HG03139 (cell line): ENCODE measurements around the gene DDX60.
"Not testable (repeated sequence)": the region's sequence is repeated elsewhere in the genome, so short reads cannot be mapped to it uniquely, and the experiment has no call there.

ENCODE experiments used
- ATAC-seq: cut with Tn5 transposase; IDR thresholded peaks from one replicate; pipeline ENCODE4 v1.9.1; 2021; ENCODE audit not compliant: unreplicated experiment

Gene DDX60

DNA sequence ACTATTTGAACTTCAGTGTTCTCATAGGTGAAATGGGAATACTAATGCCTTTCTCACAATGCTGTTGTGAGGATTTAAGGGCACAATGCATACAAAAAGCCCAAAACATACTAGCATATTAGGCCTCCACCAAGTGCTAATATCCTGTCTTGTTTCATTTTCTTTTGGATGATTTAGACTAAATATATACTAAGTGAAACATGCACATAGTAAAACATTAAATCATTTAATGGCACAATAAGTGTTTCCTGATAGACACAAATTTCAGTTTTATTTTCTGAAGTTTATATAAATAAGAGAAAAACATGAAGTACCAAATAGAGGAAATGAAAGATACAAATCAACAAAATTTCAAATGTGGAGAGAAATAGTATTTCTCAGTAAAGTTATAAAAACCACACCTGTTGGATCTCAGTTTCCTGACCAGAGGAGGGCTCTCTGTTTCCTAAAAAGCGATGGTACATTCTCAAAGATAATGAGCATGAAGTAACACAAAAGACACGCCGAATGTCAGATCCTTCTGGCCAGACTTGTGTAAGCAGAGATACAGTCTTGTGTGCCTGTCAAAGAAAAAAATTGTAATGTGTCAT is 25.1 kb downstream of the DDX60 start:
- ATAC-seq, result peak; percentile 49

DNA sequence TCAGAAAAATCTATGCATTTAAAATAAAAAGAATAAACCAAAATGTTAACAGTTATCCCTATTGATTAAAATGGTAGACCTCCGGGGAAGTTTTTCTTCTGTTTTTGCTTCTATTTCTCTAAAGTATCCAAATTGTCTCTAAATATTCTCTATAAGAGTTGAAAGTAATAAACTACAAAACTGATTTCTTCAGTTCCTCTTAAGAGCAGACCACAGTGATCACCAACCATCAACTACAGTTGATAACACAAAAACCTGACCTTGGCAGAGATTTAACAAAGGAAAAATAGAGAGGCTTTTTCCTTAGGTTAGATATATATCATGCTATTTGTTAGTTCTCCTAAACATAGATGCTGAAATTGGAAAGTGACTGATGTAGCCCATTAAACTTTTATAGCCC is 27.3 kb downstream of the DDX60 start:
- ATAC-seq, result no peak

DNA sequence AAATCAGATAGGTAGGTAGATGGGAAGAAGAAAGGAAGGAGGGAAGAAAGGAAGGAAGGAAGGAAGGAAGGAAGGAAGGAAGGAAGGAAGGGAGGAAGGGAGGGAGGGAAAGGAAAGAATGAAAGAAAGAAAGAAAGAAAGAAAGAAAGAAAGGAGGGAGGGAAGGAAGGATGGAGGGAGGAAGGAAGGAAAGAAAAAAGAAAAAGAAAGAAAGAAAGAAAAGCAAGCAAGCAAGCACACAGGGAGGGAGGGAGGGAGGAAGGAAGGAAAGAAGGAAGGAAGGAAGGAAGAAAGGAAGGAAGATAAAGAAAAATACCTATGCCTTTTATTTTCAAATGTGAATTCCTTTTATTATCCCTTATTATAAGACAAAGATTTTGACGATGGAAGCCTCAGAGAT is 32.7 kb downstream of the DDX60 start:
- not testable (repeated sequence) for ATAC-seq

DNA sequence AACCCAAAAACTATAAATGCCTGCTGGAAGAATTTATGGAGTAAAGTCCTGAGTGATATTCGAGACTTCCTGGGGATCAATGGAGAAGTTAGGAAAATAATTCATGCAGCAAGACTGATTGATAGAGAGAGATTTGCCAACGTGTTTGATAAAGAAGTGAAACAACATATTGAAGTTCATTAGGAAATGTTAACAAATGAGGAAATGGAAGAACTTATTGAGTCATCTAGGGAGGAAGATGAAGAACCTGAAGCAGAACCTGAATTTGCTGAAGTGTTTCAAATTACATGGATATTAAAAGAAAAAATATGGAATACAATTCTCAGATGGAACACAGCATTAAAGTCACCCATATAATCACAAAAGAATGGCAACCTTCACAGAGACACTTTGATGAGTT is 39.0 kb downstream of the DDX60 start:
- ATAC-seq, result no peak

DNA sequence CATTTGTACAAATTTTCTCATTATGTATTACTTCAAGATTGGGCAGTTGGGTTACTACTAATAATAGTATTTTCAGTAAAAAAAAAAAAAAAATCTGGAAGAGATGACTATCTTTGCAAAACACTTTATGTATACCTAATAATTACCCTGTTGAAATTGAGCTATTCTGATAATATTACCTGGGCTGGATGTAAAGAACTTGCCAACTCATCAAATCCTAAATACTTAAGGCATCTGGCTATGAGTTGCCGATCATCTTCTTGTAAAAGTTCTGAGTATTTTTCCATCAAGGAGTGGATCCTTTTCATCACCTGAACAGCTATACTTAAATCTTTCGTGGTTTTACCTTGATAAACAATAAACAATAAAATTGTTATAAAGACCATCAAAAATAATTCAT is 42.7 kb downstream of the DDX60 start:
- ATAC-seq, result no peak

DNA sequence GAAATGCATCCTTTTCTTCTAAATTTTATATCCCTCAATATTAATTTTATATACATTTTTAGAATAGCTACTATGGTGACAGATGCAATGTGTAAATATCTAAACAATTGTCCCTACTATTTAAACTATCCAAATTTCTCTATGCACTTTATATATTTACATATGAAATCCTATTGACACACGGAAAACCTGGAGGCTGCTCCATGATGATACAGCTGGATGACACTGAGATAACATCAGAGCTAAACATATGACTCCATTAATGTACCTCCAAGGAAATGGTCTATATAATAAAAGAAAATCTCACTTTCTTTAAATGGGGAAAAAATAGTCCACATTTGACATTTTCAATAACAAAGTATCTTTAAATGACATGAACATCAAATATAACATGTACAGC is 43.7 kb downstream of the DDX60 start:
- no peak for ATAC-seq

DNA sequence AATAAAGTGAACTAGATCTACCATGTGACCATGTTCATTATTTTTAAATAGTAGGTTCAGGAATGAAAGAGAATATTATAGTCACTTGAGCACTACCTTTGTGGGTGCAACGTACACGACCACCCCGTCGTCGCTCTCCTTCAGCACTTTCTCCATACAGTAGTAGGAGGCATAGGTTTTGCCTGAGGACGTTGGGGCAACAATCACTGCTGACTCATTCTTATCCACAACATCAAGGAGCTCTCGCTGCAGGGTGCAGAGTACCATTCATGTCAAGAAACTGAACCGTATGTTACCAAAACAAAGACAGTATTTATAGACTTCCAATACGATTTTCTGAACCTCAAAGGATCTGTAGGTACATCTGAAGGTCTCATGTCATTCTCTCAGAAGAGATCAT is 44.7 kb downstream of the DDX60 start:
- no peak for ATAC-seq

DNA sequence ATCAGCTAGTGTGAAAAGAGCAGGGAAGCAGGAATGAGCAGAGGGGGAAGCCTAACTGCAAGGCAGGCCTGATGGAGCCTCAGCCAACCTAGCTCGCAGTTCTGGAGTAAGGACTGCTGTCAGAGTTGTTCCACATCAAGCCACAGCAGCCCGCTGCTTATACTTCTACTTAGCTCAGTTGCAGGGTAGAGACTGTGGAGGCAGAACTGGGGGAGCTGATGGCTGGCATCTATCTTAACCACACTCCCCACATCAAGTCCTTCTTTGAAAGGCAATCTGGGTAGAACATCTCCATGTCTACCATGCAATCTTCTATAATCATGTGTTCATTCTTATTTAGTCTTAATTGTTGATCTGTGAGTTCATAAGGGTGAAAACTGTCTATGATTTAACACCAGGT is 46.1 kb downstream of the DDX60 start:
- ATAC-seq, result no peak

DNA sequence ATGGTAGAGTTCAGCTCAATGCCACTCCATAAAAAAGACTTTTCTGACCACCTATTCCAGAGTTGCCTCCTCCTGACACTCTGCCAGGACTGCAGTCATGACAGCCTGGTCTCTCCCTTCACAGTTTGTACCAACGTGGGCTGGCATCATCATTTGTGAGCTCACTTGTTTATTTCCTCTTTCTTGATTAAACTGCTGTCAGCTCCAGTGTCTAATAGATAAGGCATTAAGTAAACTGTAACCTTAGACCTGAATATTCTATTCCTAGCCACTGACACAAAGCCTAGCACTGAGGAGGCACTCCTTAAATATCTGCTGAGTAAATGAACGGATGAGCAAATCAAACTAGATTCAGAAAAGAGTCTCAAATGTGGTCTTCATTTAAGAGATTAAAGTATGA is 48.7 kb downstream of the DDX60 start:
- no peak for ATAC-seq

DNA sequence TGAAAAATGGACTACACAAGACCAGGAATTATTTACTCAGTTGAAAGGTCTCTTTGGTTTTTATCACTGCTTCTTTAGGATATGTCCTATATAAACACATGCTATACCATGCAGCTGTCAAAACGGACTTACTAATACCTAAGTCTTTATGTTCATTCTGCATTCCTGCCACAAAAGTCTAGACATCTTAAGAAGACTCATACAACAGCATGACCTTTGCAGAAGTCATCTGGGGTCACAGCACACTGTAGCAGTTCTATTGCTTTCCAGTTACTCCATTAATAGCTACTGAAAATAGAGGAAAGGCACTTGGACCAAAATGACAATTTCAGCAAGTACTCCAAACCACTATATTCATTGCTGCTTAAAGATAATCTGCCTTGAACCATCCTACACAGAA is 53.2 kb downstream of the DDX60 start:
- ATAC-seq, result no peak

DNA sequence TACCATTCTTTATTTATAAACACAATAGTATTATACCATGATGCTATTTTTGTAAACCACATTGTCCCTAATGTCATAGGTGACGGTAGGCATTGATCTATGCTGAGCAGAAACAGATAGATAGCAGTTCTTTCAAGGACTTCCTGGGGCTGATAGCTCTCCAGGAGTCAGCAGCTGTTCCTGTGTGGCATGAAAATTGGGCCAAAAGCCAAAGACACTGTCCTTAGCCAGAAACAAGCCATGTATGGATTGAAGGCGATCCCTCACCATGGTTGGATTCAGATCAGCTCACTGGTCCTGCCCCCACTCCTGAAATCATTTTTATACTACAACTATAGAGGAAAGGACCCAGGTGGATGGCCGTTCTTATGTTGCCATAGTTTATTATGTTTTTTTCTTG is 53.6 kb downstream of the DDX60 start:
- no peak for ATAC-seq

DNA sequence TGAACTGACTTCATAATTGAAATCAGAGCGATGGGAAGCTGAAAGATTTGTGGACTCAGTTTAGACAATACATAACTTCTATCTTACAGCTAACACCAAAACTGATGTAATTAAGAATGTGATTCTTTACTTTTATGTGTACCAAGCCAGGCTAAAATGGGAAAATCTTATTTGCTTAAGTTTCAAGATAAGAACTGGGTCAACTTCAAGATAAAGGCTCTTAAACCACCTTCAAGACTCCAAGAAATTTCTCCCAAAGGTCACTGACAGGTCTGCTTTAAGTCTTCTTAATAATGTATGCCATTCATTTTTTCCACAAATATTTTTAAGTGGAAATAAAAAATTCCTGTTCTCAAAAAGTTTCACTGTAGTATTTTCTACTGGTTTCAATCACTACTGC is 55.5 kb downstream of the DDX60 start:
- ATAC-seq, result no peak

DNA sequence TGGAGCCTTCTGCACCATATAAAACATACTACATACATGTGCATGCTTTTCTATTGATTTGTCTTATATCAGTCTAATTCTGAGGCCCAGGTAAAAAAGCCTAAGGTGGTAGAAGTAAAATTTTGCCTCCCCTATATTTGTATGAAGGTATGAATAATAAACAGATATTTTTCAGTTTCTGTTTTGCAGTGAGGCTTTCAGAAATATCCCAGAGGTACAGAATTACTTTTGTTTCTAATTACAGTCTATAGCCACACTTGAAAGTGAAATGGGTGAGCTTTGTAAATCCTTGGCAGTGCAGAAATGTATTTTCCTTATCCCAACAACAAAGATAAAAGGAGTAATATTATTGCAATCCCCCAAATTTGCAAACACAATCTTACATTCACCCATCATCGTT is 59.5 kb downstream of the DDX60 start:
- ATAC-seq, result no peak

DNA sequence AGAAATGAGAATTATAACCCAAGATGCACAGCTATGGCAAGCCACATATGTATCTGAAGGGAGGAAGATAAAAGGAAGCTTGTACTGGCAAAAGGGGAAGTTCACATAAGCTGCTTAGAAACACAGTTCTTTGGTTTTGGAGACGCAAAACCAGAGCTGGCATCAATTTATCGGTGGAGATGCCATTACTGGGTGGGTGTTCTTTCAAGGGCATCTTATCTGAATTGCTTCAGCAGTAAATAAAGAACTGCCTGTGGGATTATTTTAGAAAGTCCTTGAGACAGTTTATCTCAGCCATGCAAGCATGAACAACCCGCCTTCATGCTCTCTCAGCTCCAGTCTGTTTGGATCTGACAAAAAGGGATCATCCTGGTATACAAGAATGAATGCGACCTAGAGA is 60.8 kb downstream of the DDX60 start:
- no peak for ATAC-seq

DNA sequence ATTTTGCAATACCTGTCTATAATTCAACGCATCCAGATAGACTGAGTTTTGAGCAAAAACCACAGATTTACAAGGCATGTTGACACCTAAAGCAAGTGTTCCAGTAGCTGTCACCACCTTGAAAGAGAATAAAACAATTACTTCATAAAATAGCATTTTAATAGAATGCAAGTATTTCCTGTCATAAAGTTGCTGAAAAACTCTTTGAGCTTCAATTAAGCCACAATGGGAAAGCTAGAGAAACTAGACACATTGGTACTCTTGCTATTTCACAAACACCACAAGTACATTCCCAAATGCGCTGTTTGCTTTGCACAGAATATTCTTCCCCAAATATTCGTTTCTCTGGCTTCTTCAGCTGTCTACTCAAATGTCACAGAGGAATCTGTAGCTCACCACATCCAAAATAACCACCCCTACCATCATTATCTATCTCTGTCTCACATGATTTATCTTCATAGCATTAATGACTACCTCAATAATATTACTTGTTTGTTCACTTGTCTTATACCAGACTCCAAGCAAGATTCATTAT is 70.3 kb downstream of the DDX60 start:
- no peak for ATAC-seq

DNA sequence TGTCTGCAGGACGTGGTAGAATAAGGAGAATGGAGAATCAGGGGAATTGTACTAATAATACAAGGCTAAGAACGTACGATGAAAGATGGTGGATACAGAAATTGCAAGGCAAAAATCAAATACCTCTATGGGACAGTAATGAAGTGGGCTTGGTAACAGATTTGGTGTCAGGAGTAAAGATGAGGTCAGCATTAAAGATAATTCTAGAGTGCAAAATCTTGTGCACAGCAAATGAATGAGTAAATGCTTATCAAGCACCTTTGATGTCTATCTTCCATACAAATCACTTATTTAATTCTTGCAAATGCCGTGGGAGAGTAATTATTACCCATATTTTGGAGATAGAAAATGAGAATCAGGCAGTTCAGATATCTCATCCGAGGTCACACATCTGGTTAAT is 70.9 kb downstream of the DDX60 start:
- no peak for ATAC-seq

DNA sequence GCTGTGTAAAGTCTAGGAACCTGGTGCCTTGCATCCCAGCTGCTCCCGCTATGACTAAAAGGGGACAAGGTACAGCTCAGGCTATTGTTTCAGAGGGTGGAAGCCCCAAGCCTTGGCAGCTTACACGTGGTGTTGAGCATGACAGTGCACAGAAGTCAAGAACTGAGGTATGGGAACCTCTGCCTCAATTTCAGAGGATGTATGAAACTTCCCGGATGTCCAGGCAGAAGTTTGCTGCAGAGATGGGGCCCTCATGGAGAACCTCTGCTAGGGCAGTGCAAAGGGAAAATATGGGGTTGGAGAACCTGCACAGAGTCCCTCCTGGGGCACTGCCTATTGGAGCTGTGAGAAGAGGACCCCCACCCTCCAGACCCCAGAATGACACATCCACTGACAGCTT is 76.6 kb downstream of the DDX60 start:
- no peak for ATAC-seq

DNA sequence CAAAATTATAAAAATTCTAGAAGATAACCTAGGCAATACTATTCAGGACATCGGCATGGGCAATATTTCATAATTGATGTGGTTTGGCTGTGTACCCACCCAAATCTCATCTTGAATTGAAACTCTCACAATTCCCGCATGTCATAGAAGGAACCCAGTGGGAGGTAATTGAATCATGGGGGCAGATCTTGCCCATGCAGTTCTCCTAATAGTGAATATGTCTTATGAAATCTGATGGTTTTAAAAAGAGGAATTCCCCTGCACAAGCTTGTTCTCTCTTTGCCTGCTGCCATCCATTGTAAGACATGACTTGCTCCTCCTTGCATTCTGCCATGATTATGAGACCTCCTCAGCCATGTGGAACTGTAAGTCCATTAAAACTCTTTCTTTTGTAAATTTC is 77.7 kb downstream of the DDX60 start:
- no peak for ATAC-seq

DNA sequence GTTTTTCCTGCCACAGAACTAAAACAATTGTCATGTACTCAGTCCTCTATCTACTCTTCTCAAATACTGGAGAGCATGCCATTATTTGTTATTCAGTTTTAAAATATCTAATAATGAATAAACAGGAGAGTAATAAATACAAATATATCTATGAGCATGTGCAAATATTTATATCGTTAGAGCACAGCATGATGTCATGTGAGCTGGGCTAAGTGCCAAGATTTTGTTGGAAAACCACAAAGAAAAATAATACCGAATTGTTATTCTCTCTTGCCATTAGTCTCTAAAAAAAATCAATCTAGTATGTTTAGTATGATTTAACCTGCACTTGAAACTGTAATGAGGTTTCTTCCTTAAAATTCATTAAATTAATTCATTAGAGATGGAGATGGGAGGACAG is 97.3 kb downstream of the DDX60 start:
- no peak for ATAC-seq

DNA sequence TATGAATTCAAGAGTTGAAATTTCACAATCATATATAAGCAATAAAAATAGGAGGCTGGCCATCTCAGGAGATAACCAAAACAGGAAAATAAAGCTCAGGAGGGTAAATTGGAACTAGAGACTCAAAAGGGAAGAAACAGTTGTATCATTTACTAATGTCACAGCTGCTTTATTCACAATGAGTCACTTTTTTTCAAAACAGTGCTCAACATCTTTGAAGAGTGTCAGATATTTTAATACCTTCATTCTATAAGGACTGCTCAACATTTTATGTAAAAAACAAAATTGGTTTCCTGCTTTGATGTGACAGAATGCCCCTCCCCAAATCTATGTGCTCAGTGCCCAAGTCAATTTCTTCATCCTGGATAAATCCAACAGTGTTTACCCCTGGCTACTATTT is 97.7 kb downstream of the DDX60 start:
- ATAC-seq, result no peak

DNA sequence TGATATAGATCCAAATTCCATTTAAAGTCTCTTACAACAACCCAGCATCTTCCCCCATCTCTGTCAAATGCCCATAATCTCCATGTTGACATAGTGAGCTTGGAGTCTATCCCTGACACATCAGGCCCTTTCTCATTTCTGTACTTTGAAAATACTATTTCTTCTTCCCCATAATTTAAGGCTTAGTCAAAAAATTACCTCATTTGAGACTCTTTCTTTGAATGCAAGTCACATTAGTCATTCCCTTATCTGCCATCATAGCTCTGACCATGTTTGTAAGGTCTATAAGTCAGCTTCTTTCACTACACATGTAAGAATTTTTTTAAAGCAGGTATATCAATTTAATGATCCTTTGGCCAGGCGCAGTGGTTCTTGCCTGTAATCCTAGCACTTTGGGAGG is 99.9 kb downstream of the DDX60 start:
- ATAC-seq, result no peak

DNA sequence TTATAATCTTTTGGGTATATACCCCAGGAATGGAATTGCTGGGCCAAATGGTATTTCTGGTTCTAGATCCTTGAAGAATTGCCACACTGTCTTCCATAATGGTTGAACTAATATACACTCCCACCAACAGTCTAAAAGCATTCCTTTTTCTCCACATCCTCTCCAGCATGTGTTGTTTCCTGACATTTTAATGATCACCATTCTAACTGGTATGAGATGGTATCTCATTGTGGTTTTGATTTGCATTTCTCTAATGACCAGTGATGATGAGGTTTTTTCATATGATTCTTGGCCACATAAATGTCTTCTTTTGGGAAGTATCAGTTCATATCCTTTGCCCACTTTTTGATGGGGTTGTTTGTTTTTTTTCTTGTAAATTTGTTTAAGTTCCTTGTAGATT is 105.0 kb downstream of the DDX60 start:
- ATAC-seq, result not testable (repeated sequence)

DNA sequence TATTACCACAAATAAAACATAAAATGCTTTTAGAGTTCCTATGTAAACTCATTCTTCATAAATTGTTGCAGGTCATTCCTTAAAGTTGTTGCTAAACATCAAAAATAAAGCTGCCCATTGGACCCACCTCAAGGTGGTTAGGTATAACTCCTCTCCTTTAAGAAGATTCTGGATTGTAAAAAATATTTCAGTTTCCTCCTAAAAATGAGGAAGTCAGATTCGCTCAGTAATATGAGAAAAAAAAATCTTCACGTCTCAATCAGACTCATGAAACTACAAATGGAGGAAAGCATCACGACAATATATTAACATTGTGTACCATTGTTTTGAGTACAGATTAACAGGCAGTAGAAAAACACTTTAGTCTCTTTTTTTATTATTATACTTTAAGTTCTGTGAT is 105.9 kb downstream of the DDX60 start:
- ATAC-seq, result no peak
